K562 (cell line): ENCODE data around the gene SLC16A12. TPM values are rescaled to one million over a fixed set of nuclear protein-coding genes. Genes with fewer than 3 reads are reported as not detected.
A peak's percentile ranks its signal among the peaks of the same experiment; 100 is the strongest.
"Not testable (repeated sequence)": the region's sequence is repeated elsewhere in the genome, so short reads cannot be mapped to it uniquely, and the experiment has no call there.

Source experiments
- ATAC-seq: fragments of 200-7000 bp; cut with Tn5 transposase; 3 replicates; pipeline ENCODE4 v1.9.1; 2020; ENCODE audit warnings: moderate library complexity
- BruUV-seq: library from RNA; stranded (reverse); fragments of 400-500 nt; replicated peaks from 2 replicates; lab custom pipeline; 2021; lab: Mats Ljungman, UMichigan
- CTCF ChIA-PET: fragments of 300-600 bp; formaldehyde crosslinking; extraction: SDS; loops from one replicate; lab custom pipeline; 2021; ENCODE audit warnings: low intra/inter-chr PET ratio; lab: Yijun Ruan, JAX
- POLR2A ChIA-PET: fragments of 300-600, 350-650 bp; sonication (Branson Sonifier 250); formaldehyde crosslinking; extraction: SDS; loops from one replicate; lab custom pipeline; 2021; ENCODE audit warnings: antibody characterized with exemption, inconsistent platforms; lab: Yijun Ruan, JAX
- DNase-seq, 4 experiments: peaks; one replicate each; pipeline versions ENCODE4 v3.0.0 to v3.0.0-alpha.2; 2011 to 2018; ENCODE audit warnings: low spot score in 3 of 4, mixed read lengths in 3 of 4; ENCODE audit errors: extremely low read depth in 1 of 4
- FAIRE-seq: peaks from 2 replicates; lab custom pipeline; 2011; peaks lifted over from hg19 to GRCh38; lab: Jason Lieb, UNC
- H2AFZ ChIP-seq: 2 replicates; pipeline ENCODE4 v1.6.0; 2011; ENCODE audit warnings: low read depth, low read length, control low read depth, inconsistent platforms
- H3K27ac ChIP-seq: fragments of 200-600 bp; 3 replicates; pipeline ENCODE4 v1.8.0; 2011; ENCODE audit warnings: low read depth, mild to moderate bottlenecking, control low read depth, inconsistent platforms, low read length, moderate library complexity, mixed read lengths; ENCODE audit errors: extremely low read depth
- H3K27me3 ChIP-seq, 2 experiments: fragments of 300-600 bp in 1 of 2; 2 replicates in 1 of 2; 3 replicates in 1 of 2; pipeline versions ENCODE4 v1.6.0 to v1.8.0; 2011; ENCODE audit warnings: inconsistent platforms in 2 of 2, low read length in 2 of 2, mild to moderate bottlenecking in 1 of 2, mixed read lengths in 1 of 2, moderate library complexity in 1 of 2; ENCODE audit not compliant: control insufficient read depth in 2 of 2, insufficient read depth in 2 of 2
- H3K36me3 ChIP-seq: fragments of 300-600 bp; 3 replicates; pipeline ENCODE4 v1.8.0; 2011; ENCODE audit warnings: mild to moderate bottlenecking, low read length, inconsistent platforms; ENCODE audit not compliant: control insufficient read depth, insufficient read depth
- H3K4me1 ChIP-seq, 2 experiments: fragments of 200-600 bp in 1 of 2; replicated peaks in 1 of 2; 2 replicates in 1 of 2; 3 replicates in 1 of 2; pipeline versions ENCODE4 v1.5.1 to v1.8.0; 2011; ENCODE audit warnings: inconsistent platforms in 2 of 2, low read length in 2 of 2, mild to moderate bottlenecking in 1 of 2, mixed read lengths in 1 of 2, moderate library complexity in 1 of 2; ENCODE audit not compliant: control insufficient read depth in 2 of 2, insufficient read depth in 2 of 2
- H3K4me2 ChIP-seq: 2 replicates; pipeline ENCODE4 v1.6.1; 2011; ENCODE audit warnings: low read length, control low read depth, inconsistent platforms, mixed read lengths; ENCODE audit not compliant: insufficient read depth
- H3K4me3 ChIP-seq: fragments of 200-600 bp; sonication (generic), shearing (Covaris generic); 2 replicates; pipeline ENCODE4 v1.5.1; 2016; ENCODE audit warnings: control low read depth, inconsistent platforms
- H3K79me2 ChIP-seq: fragments of 200-600 bp; 3 replicates; pipeline ENCODE4 v1.8.0; 2011; ENCODE audit warnings: low read length, inconsistent platforms; ENCODE audit not compliant: control insufficient read depth, insufficient read depth
- H3K9ac ChIP-seq, 2 experiments: 2 replicates each; pipeline versions ENCODE4 v1.6.0 to v1.6.1; 2011; ENCODE audit warnings: low read depth in 2 of 2, low read length in 2 of 2, control low read depth in 1 of 2, inconsistent platforms in 1 of 2, mild to moderate bottlenecking in 1 of 2, mixed read lengths in 1 of 2; ENCODE audit not compliant: insufficient read depth in 1 of 2
- H3K9me1 ChIP-seq: one replicate; pipeline ENCODE4 v1.6.0; 2011; ENCODE audit warnings: inconsistent platforms, mild to moderate bottlenecking, low read length, moderate library complexity; ENCODE audit not compliant: control insufficient read depth, insufficient read depth
- H3K9me3 ChIP-seq: replicated peaks from 2 replicates; pipeline ENCODE4 v1.5.1; 2011; ENCODE audit warnings: low read depth, low read length, inconsistent platforms; ENCODE audit not compliant: control insufficient read depth, insufficient read depth
- H4K20me1 ChIP-seq: replicated peaks from 2 replicates; pipeline ENCODE4 v1.6.1; 2011; ENCODE audit warnings: low read length, inconsistent platforms, mixed read lengths; ENCODE audit not compliant: control insufficient read depth, insufficient read depth
- C11orf30 ChIP-seq: fragments of 450-650 bp; IDR thresholded peaks from 2 replicates; pipeline ENCODE4 v1.6.1; 2016; ENCODE audit warnings: low read depth, mild to moderate bottlenecking
- MAFG ChIP-seq: fragments of 450-650 bp; conservative IDR thresholded peaks from 2 replicates; pipeline ENCODE4 v1.6.1; 2016; ENCODE audit warnings: missing genetic modification characterization, missing compliant biosample characterization
- PHF20 ChIP-seq: fragments of 450-650 bp; IDR thresholded peaks from 2 replicates; pipeline ENCODE4 v1.6.1; 2018; ENCODE audit not compliant: partially characterized antibody
- ZBTB33 ChIP-seq: sonication (generic); formaldehyde crosslinking; IDR thresholded peaks from 2 replicates; pipeline ENCODE4 v1.8.1; 2023; ENCODE audit warnings: mild to moderate bottlenecking, missing genetic modification reagents
- ZNF316 ChIP-seq: fragments of 450-650 bp; IDR thresholded peaks from 2 replicates; pipeline ENCODE4 v1.6.1; 2016
- WGBS: fragments of 100-300 bp; shearing (Covaris generic); methylation state at CpG from one replicate; pipeline ENCODE4 v1.1.6; 2016; ENCODE audit warnings: low coverage, mixed read lengths; ENCODE audit not compliant: insufficient coverage; ENCODE audit errors: missing lambda C conversion rate; 5-methylcytosine and 5-hydroxymethylcytosine counted together
- in situ Hi-C: fragments of 300-500 bp; cut with MboI; formaldehyde crosslinking; loops from 4 replicates; pipeline ENCODE4 v1.15.0; 2018; ENCODE audit warnings: inconsistent platforms, mixed read lengths
- intact Hi-C: fragments of 100-400 bp; cut with micrococcal nuclease; formaldehyde crosslinking; loops from 2 replicates; pipeline ENCODE4 v1.14.2; 2022
- polyA plus RNA-seq, 8 experiments: library from polyadenylated mRNA; depleted of rRNA in 4 of 8; stranded (reverse) in 5 of 8; unstranded in 3 of 8; fragments of >200 nt; fragmentation: Nextera tagmentation in 2 of 8; fragmentation: Illumina TruSeq in 1 of 8; extraction: Ambion mirVana in 2 of 8; extraction: Trizol in 1 of 8; gene quantifications; 2 replicates each; pipeline versions ENCODE4 v1.2.1 to v1.2.3, GENCODE V29; 2011 to 2014; ENCODE audit warnings: inconsistent platforms in 1 of 8, missing spikeins in 1 of 8
- total RNA-seq, 7 experiments: library from RNA; depleted of rRNA in 6 of 7; stranded (reverse); fragments of >200 nt in 6 of 7; fragmentation: Illumina TruSeq in 2 of 7; extraction: Trizol in 2 of 7; gene quantifications; 2 replicates each; pipeline versions ENCODE4 v1.2.1 to v1.2.3, GENCODE V29; 2011 to 2021; ENCODE audit warnings: low replicate concordance in 1 of 7

The SLC16A12 gene
- total and polyA plus RNA-seq, 9 of the 15 experiments (the other 6 are each of a cell fraction or from before 2014, with no cell fraction given) = not detected

DNA sequence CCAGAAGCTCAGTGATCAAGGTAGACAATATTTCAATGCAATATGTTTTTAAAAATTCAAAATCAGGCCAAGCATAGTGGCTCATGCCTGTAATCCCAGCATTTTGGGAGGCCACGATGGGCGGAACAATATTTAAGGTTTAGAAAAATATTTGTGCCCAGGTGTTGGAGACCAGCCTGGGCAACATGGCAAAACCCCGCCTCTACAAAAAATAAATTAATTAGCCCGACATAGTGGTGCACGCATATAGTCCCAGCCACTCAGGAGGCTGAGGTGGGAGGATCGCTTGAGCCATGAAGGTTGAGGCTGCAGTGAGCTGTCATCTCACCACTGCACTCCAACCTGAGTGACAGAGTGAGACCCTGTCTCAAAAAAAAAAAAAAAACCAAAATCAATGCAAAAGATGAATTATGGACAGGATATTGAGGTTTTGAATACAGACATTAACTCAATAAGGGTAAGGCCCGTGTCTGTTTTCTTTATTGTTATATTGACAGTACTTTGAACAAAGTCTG lies 121.9 kb downstream of the SLC16A12 start:
- Histone ChIP-seq H4K20me1 (no peaks in the 10 kb centered on the region), H3K79me2 (no peaks in the 10 kb centered on the region), H3K9me1 (no peaks in the 10 kb centered on the region), H3K9ac (no peak overlapping the region), H3K4me2 (no peak overlapping the region; the same call in 1 of the 2 replicates), H3K36me3 (no peaks in the 10 kb centered on the region), H3K4me1 (peaks cover 0 to 9% of the 10 kb centered on the region in 2 experiments; a peak in 2 of 5 replicates), H2AFZ (peak overlapping the region; percentile 95; the same call in 1 of the 2 replicates), H3K27ac (no peak overlapping the region), H3K9me3 (no peaks in the 10 kb centered on the region), H3K4me3 (peak overlapping the region; percentile 54; the same call in 1 of the 2 replicates), H3K27me3 (no peaks in the 10 kb centered on the region)
- DNase-seq (no peak), ATAC-seq (no peak), FAIRE-seq (no peak)
- in situ Hi-C loops (no loop called here), intact Hi-C loops (no loop called here)
- TF ChIP-seq PHF20 = no peak
- no peak for TF ChIP-seq ZBTB33 (CRISPR knock-in tag)
- 81% methylated on average over 6 of the region's 7 CpGs for WGBS
- CTCF ChIA-PET = no interaction called here
- POLR2A ChIA-PET = interaction anchor here (0.5 kb wide), 1 partner anchor 303 kb away, joined by 4 read pairs; no protein-coding TSS in a partner anchor
- no TSS peak for BruUV-seq

- H3K9me3 ChIP-seq, H3K27ac ChIP-seq, DNase-seq, H2AFZ ChIP-seq, POLR2A ChIA-PET, H3K4me2 ChIP-seq, H3K27me3 ChIP-seq, H3K4me1 ChIP-seq, H3K79me2 ChIP-seq, H4K20me1 ChIP-seq, BruUV-seq, H3K4me3 ChIP-seq, H3K9ac ChIP-seq, in situ Hi-C loops, intact Hi-C loops, H3K9me1 ChIP-seq, ATAC-seq, FAIRE-seq, CTCF ChIA-PET, H3K36me3 ChIP-seq: not testable (repeated sequence)
- WGBS = 45% methylated on average over 6 of the region's 10 CpGs
- TF ChIP-seq MAFG (tag) (peak; percentile 76), ZNF316 (peak; percentile 88), C11orf30 (peak; percentile 67)
Measured at GRCh38 chr10:89412276-89412675, 123.1 kb downstream of the SLC16A12 start.

GRCh38 chr10:89411135-89411534 lies 124.3 kb downstream of the SLC16A12 start:
- H3K27me3 ChIP-seq, in situ Hi-C loops, BruUV-seq, ATAC-seq, POLR2A ChIA-PET, H3K79me2 ChIP-seq, FAIRE-seq, H3K9me1 ChIP-seq, H3K4me2 ChIP-seq, H3K4me3 ChIP-seq, intact Hi-C loops, H3K9me3 ChIP-seq, H4K20me1 ChIP-seq, H3K9ac ChIP-seq, DNase-seq, H3K27ac ChIP-seq, H3K4me1 ChIP-seq, CTCF ChIA-PET, H2AFZ ChIP-seq, H3K36me3 ChIP-seq: not testable (repeated sequence)
- 7% methylated on average over 2 of the region's 2 CpGs for WGBS
